GM20000 (cell line): ENCODE results near the gene ANKRD44.
"Not testable (repeated sequence)": the region's sequence is repeated elsewhere in the genome, so short reads cannot be mapped to it uniquely, and the experiment has no call there.

Source experiments
- DNase-seq: peaks from one replicate; pipeline ENCODE4 v3.0.0; 2012; ENCODE audit warnings: low spot score
- TF ChIP-seq, protein P1 (sequence below): IDR thresholded peaks from 2 replicates; pipeline ENCODE4 v1.5.1; 2012; ENCODE audit warnings: mild to moderate bottlenecking, control low read depth; ENCODE audit errors: extremely low read depth, missing control alignments

The ANKRD44 gene

DNA sequence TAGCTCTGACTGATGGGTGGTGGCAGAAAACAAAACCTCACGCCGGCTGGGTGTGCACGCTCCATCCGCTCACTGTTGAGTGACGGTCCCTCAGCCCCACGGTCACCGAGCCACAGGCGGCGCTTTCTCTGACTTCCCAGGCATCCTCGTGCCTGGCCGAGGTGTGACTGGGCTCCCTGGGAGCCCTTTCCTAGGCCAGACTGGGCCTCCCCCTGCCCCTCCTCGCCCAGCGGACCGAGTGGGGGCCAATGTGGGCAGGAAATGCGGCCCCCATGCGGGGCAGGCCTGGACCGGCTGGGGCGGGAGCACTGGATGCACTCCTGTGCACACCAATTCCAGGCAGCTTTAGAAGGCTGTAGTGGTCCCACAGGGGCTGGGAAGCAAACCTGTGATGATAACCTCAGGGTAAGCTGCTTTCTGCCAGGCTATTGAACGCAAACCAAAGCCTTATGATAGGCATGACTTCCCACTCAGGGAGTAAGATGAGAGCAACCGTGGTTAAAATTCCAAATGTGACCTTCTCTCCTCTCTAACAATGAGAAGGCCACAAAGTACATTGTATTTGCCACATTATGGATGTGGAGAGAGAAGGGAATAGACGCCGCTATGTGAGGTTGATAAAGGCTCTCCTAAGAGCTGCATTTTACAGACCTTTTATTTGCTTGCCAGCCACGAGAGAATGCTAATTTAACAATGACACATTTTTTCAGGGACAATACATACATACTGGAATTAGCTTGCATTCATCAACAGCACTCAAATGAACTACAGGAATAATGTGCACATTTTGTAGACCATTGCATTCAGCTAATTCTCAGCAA, 300.2 kb downstream of the ANKRD44 start:
- no peak for DNase-seq
- TF ChIP-seq, protein P1, sequence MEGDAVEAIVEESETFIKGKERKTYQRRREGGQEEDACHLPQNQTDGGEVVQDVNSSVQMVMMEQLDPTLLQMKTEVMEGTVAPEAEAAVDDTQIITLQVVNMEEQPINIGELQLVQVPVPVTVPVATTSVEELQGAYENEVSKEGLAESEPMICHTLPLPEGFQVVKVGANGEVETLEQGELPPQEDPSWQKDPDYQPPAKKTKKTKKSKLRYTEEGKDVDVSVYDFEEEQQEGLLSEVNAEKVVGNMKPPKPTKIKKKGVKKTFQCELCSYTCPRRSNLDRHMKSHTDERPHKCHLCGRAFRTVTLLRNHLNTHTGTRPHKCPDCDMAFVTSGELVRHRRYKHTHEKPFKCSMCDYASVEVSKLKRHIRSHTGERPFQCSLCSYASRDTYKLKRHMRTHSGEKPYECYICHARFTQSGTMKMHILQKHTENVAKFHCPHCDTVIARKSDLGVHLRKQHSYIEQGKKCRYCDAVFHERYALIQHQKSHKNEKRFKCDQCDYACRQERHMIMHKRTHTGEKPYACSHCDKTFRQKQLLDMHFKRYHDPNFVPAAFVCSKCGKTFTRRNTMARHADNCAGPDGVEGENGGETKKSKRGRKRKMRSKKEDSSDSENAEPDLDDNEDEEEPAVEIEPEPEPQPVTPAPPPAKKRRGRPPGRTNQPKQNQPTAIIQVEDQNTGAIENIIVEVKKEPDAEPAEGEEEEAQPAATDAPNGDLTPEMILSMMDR, result no peak

DNA sequence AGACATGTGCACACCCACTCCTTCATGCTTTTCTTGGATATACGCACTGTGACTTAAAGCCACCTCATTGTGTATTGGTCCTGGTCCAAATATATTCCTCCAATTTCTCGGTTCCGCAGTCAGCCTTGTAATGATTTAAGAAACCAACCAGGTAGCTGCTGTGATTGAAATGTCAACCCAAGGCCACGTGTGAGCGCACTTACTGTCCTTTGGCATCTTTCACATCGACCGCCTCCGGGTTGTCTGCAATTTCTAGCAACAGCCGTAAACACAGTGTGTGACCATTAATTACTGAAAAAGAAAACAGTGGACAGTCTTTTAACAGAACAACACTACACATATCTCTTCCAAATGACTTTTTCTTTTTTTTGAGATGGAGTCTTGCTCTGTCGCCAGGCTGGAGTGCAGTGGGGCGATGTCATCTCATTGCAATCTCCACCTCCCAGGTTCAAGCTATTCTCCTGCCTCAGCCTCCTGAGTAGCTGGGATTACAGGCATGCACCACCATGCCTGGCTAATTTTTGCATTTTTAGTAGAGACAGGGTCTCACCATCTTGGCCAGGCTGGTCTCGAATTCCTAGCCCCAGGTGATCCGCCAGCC, 301.7 kb downstream of the ANKRD44 start:
- not testable (repeated sequence) for DNase-seq

DNA sequence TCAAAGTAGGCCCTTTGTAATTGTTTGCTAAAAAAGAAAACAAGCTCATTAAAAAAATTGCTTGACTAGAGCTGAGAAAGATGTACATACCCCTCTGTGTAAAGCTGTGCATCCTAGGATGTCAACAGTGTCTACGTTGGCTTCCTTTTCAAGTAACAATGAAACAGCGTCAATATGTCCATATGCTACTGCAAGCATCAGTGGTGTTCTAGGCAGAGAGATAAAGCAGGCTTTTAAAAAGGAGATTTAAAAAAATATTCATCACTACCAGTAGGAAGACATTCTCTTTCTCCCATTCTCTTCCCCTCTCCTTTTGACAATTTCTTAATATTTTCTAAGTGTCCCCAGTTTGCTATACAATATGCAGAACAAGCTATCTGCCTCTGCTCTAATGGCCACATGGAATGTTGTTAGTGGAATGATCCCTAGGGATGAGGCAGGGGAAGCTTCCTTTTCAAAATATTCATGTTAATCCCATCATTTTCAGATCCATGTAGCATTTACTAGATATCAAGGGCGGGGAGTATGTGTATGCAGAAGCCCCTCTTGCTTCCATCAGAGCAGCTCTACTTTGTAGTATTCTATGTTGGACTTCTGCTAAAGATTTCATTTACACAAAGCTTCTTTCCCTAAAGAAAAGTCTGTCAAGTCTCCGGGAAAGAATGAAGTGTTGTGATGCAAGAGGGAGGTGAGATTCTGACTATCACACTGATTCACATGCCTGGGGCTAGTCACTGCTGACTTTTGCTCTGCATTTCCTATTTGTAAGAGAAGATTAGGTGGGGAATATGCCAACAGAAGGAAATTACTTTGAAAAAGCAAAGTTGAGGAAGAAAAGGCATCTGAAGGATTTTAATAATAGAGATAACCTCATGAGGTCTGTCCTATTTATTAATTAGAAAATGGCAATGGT, 302.6 kb downstream of the ANKRD44 start:
- TF ChIP-seq, protein P1, result no peak
- DNase-seq, result no peak

DNA sequence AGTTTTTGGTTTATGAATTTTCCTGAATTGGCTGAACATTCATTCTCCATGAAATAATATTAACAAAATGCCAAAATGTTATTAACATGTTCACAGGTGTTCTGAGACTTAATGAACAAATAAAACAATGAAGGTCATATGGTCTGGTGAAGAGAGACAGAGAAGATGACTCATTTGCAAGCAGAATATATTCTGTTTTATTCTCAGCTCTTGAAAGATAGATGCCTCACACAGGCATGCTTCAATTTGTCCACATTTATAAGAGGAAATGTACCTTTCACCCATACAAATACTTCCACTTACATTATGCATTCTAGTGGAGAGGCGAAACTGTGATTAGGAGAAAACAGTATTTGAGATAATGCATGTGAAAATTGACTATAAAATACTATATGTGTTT, 308.7 kb downstream of the ANKRD44 start:
- TF ChIP-seq, protein P1, result no peak
- DNase-seq, result no peak

DNA sequence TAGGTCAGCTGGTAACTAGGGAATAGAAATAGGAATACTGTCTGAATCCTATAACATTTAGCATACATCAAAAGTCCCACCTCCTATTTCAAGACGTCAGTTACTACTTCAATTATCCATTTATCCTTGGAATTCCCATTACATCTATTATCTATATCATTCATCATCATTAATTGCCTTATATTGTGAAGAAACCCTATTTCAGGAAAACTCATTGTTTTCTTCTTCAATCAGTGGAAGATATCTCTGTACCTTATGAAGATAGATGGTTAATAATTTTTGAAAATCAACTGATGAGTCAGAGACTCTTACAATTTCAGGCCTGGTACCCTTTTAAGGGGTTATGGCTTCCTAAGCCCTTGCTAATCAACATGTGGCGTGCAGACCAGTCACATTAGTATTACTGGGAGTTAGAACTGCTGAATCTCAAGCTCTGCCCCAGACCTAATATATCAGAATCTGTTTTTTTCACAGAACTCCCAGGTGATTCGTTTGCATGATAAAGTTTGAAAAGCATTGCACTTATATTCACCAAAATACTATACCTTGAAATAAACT, 314.7 kb downstream of the ANKRD44 start:
- DNase-seq, result no peak
- TF ChIP-seq, protein P1, result no peak

DNA sequence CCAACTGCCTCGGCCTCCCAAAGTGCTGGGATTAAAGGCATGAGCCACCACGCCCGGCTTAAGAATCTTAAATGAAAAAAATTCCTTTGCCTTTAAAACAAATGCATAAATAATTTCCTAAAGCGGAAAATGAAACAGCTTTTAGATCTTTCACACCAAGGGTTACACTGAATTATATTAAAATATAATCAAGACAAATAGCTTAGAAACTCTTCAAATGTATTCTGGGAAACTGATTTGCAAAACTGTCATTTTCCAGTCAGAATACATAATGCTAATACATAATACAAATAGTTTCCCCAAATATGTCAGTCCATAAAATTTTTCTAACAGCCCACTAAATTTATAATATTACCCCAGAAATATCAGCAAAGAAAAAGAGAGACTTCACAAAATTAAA, 315.8 kb downstream of the ANKRD44 start:
- DNase-seq, result no peak
- TF ChIP-seq, protein P1, result no peak

DNA sequence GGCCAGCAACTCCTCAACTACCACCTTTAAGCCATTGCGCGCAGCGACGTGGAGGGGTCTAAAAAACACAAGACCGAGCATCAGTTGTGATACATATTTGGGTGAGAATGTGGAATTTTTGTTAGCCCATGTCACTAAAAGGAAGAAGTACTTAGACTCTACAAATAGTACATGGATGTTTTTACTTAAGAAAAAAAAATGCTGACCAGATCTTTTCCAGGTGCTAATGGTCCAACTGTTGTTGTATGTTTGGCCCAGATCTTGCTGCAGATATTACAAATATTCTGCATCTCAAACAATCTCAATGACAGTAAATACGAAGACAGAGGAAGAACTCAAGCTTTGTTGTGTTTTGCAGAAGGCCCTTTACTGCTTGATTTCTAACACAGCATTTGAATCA, 317.0 kb downstream of the ANKRD44 start:
- no peak for DNase-seq
- TF ChIP-seq, protein P1, result no peak
